ENCODE results near the gene NSD2.
"Not testable (repeated sequence)": the region's sequence is repeated elsewhere in the genome, so short reads cannot be mapped to it uniquely, and the experiment has no call there.

The NSD2 gene

GRCh38 chr4:1870578-1871443 lies at the start of gene NSD2:
NSD2 (plus strand) TSS chr4:1871393; CDS start chr4:1900655, 29,262 bp downstream.
- DNase-seq (ENCODE audit: low spot score), result peak; percentile 88

- no peak for DNase-seq (ENCODE audit: low spot score)
These were observed 49.3 kb upstream of the NSD2 start for GRCh38 chr4:1821679-1822567.

DNA sequence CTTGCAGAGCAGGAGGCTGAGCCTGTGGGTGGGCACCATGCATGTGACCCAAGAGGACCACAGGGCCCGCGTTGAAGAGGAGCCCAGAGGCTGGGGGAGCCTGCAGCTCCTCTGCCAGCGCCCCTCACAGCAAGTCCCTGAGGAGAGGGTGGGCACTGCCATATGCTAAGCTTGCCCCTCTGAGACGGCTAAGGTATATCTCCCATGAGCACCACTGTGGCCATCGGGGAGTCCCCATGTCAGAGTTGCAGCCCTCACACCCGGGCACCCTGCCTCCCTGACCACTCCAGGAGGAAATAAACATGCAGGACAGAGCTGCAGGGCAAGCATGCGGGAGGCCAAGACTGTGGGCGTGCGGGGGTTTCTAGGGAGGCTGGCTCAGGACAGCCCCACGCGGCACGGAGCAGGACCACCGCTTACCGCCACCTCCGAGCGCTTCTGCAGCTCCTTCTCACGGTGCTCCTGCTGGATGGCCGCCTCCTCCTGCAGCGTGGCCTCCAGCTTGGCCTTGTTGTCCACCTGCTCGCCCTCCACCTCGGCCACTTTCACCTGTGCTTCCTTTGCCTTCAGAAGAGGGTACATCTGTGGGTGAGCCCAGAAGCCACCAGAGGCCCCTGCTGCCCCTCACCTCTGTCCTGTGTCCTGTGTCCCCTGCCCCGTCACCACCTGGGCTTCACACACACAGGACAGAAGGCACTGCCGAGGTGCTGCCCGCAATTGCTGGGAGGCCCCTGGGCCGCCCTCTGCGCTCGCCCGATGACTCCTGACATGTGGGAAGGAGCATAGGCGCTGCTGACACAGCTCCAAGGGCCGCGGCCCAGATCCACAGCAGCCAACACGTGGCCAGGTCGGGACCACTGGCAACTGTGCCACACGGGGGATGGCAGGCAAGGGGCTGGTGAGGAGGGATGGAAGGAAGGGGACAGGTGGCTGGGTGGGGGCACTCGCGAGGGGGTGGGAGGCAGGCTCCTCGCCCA lies 48.3 kb upstream of the NSD2 start:
- no peak for DNase-seq (ENCODE audit: low spot score)

- no peak for DNase-seq (ENCODE audit: low spot score)
These were observed 47.7 kb upstream of the NSD2 start for GRCh38 chr4:1823545-1823932.

- DNase-seq (ENCODE audit: low spot score), result no peak
These were observed 46.4 kb upstream of the NSD2 start for GRCh38 chr4:1824746-1825145.

GRCh38 chr4:1825326-1825725 lies 45.9 kb upstream of the NSD2 start:
- no peak for DNase-seq (ENCODE audit: low spot score)

DNA sequence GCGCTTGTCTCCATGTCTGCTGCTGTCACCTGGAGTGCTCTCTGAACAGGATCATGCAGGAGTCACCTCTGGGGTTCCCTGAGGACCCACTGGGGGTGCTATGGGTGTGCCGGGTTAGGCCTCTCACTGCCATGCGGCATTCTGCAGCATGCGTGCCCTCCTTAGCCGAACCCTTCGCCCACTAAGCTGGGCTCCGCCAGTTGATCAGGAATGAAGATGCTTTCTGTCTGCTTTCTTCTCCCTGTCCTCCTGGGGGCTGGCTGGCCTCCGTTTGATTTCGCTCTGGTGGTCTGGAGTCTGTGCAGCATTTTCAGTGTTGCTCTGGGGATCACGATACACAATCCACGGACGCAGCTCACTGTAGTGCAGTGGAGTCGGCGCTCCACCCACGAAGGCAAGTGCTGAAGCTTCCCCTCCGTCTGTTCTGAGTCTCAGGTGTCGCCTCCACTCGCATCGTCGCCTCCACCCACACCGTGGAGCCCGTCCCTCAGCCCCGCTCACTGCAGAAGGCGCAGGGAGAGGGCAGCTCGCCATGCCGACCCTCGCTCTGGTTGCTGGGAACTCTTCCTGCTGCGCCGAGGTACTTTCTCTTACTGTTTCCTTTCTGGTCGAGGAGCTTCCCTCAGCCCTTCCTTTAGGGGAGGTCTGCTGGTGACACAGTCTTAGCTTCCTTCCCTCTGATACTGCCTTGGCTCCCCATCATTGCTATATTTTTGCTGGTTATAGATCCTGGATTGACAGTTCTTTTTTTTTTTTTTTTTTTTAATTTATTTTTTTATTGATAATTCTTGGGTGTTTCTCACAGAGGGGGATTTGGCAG lies 44.5 kb upstream of the NSD2 start:
- no peak for DNase-seq (ENCODE audit: low spot score)

DNA sequence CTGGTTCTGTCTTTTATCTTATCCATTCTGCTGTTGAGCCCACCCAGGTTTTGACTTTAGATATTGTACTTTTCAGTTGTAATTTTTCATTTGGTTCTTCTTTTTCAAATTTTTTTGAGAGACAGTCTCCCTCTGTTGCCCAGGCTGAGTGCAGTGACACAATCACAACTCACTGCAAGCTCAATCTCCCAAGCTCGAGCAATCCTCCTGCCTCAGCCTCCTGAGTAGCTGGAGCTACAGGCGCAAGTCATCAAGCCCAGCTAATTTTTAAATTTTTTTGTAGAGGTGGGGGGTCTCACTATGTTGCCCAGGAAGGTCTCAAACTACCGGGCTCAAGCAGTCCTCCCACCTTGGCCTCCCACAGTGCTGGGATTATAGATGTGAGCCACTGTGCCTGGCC lies 41.0 kb upstream of the NSD2 start:
- no peak for DNase-seq (ENCODE audit: low spot score)

DNA sequence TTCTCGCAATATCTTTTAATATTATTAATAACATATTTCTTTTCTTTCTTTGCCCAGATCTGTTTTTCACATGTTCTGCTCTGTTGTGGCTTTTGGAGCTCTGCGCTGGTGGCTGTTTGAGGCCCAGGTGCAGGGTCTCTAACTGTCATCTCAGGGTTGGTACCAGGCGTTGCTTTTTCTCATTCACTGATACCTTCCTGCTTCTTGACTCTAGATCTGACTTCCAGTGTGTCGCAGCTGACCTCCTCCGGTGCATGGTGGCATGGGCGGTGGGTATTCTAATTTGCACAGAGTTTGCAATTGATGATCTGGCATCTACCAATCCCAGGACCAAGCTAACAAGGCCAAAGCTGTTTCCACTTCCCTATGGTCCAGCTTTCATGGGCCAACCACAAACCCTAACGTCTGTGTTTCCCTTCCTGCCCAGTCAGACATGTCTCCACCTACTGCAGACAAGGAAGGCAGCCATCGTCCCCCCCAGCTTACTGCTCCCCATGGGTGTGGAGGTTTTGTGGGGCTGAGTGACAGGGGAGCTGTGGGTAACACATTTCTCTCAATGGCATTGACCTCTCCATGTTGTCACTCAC lies 40.5 kb upstream of the NSD2 start:
- DNase-seq (ENCODE audit: low spot score), result no peak

DNA sequence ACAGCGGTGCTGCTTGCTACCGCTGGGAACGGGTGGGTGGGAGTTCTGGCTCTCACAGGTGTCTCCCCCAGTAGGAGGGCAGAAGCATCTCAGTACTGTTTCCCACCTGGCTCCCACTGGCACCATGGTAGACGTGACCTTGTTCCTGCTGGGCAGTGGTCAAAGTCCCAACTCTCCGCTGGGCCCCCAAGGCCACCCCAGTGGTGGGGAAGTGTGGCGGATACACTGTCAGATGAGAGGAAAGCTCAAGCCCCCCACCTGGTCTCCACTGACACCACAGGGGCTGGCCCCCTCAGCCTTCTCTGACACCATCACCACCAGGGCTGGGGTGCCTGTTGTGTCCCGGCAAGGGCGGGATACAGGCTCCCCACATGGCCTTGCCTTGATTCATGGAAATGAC lies 39.9 kb upstream of the NSD2 start:
- no peak for DNase-seq (ENCODE audit: low spot score)

GRCh38 chr4:1832690-1833089 lies 38.5 kb upstream of the NSD2 start:
- no peak for DNase-seq (ENCODE audit: low spot score)

DNA sequence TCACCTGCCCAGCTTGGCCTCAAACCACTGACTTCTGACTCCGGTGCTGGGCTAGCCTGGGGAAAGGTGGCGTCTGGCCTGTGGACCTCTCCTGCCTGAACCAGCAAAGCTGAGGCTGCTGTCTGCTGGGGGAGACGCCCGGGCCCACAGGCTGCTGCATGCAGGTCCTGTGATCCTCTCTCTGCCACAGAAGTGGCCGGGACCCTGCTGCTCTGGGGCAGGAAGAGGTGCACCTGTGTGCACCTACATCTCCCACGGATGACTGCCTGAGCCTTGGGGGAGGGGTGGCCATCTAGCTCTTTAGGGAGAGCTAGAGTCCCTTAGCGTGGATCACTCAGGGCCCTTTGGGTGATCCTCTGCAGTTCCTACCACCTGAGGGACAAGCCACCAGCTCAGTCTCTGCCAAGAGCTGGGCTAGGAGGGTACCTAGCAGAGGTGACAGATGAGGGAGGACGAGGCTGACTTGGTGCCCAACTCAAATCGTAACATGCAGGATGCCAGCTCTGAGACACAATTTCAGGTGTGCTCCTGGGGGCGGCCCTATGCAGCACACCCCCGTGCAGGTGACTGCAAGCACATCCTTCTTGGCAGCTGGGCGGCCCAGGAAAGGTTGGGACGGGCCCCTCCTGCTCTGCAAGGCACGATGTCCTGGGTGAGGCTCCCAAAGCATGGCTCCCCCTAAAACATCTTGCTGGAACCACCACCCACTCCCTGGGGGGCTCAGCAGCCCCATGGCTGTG lies 37.7 kb upstream of the NSD2 start:
- no peak for DNase-seq (ENCODE audit: low spot score)

DNA sequence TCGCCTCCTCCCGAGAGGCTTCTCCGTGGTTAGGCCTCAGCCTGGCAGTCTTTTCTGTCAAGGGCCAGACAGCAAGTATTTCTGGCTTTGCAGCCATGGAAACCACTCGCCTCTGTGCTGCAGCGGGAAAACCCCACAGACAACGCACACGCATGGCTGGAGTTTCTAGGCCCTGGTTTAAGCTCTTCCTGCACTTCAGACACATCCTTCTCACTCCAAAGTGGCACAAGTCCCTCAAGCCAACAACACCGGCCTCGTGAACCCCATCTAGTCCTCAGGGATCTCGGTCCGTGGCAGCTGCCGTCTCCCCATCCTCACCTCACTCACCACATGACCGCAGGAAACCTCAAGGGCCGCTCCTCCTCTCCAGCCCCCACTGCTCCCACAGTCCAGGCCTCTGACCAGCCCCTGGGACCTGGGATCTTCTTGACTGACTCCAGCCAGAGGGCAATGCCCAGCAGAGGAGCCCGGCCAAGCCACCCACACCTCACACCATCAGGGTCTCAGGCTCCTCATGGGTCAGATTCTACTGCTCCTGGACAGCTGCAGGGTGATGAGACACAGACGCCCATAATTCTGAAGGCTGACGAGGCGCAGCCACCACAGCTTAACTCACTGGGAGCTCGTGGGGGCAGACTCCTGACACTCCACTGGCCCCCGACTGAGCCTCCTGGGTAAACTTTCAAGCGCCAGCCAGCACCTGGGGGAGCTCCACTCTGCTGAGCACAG lies 37.0 kb upstream of the NSD2 start:
- DNase-seq (ENCODE audit: low spot score), result no peak

DNA sequence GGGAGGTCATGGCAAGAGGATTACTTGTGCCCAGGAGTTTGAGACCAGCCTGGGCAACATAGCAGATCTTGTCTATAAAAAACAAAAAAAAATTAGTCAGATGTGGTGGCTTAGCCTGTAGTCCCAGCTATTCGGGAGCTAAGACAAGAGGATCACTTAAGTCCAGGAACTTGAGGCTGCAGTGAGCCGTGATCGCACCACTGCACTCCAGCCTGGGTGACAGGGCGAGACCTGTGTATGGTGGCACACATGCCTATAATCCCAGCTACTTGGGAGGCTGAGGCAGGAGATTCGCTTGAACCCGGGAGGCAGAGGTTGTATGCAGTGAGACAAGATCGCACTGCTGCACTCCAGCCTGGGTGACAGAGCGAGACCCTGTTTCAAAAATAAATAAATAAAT lies 35.4 kb upstream of the NSD2 start:
- not testable (repeated sequence) for DNase-seq (ENCODE audit: low spot score)

- DNase-seq (ENCODE audit: low spot score), result no peak
These were observed 34.5 kb upstream of the NSD2 start for GRCh38 chr4:1836650-1837049.

DNA sequence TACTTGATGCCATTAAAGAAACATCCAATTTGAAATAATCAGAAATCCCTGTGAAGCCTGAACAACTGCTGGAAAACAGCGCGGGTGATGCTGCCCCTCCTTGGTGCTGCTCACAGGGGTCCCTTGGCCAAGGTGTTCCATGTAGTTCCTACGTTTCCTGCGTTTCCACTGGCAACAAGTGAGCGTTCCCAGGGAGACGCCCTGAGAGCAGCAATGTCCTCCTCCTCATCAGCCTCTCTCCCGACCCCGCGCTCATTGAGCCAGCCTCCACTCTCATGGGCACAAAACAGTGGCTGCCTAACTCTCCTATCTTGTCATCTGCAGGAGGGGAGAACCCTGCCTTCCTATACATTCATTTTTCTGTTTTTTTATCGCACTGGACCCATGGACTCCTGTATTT lies 34.1 kb upstream of the NSD2 start:
- no peak for DNase-seq (ENCODE audit: low spot score)

DNA sequence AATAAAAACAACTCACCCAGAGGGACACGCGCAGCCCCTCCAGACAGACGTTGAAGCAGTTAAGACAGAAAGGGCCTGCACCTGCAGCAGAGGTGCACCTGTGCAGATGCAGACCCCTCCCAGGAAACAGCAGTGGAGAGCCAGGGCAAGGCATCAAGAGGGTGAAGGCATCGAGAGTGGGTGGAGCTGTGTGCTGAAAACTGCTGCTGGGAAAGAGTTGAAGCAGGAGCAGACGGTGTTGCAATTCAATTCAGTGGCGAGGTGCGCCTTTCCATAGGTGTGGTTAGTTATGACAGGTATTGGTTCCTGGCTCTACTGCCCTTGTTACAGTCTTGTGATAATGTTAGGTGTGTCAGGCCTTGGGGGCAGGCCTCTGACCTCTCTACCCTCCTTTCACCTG lies 31.9 kb upstream of the NSD2 start:
- DNase-seq (ENCODE audit: low spot score), result no peak

- no peak for DNase-seq (ENCODE audit: low spot score)
These were observed 29.8 kb upstream of the NSD2 start for GRCh38 chr4:1841201-1841886.

- no peak for DNase-seq (ENCODE audit: low spot score)
These were observed 29.3 kb upstream of the NSD2 start for GRCh38 chr4:1841887-1842210.

Data from hematopoietic multipotent progenitor cell treated with erythropoietin and hydrocortisone succinate and interleukin-3 and kit ligand, for 17 days (in vitro differentiated cells).